ENCODE measurements around the gene GTF3A. TPM values are rescaled to one million over a fixed set of nuclear protein-coding genes. Genes with fewer than 3 reads are reported as not detected.

Gene GTF3A
- total RNA-seq, 4 donors from 2014 or later: 181 to 263 (median 206) TPM

- TF ChIP-seq CTCF (IDR thresholded peaks at IDR 0.05; ENCODE audit: low read depth): no peak
Measured at GRCh38 chr13:27470075-27470820, 45.8 kb downstream of the GTF3A start.

DNA sequence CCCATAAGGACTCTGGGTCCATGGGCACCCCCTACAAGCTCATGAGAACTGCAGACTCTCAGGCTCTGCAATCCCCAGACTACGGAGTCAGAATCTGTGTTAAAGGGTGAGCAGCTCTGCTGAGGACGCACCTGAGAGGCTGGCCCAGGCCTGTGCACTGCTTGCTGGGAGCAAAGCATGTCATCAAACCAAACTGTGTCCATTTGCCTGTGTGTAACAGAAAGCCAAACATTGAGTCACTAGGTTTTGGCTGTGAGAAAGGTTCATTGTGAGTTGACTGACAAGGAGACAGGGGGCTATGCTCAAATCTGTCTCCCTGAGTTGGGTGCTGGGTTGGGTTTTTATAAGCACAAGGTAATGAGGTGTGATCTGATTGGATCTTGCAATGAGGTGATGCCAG is 48.0 kb downstream of the GTF3A start:
- no peak for TF ChIP-seq CTCF (IDR thresholded peaks at IDR 0.05; ENCODE audit: low read depth)

DNA sequence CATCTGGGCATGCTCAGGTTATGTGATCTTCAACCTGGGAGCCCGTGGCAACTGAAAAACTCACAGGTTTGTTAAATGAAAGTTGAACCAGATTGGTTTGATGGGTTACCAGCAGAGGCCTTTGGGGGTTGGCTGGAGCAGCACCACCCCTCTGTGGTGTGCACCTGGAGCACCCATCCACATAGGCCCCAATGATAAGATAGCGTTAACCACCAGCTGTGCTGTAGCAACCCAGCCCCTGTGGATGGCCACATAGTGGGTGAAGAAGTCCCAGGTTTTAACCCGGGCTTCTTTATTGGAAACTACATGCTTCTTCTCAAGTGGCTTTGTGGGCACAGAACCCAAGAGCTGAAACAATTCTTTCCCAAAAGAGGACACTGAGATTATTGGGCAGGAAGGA is 48.5 kb downstream of the GTF3A start:
- no peak for TF ChIP-seq CTCF (IDR thresholded peaks at IDR 0.05; ENCODE audit: low read depth)

DNA sequence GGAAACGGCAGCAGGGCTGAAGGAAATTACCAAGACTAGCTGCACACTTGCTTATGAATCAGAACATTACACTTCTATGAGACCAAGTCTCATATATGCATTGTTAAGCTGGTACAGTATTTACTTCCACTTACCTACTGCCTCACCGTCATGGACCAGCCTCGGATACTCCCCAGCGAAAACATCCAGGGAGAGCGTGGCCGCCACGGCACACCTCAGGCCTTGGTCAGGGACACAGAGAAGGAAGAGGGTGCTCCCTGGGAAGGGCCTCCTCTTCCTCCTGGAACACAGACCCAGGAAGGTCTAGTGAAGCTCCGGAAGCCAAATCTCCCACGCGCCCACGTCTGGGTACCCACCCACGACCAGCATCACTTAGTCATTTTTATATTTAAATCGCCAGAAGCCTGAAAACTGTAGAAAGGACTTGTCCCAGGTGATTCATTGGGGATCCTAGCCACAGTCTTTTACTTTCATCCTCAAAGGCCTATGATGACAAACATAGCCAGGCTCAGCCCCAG is 50.4 kb downstream of the GTF3A start:
- no peak for TF ChIP-seq CTCF (IDR thresholded peaks at IDR 0.05; ENCODE audit: low read depth)

DNA sequence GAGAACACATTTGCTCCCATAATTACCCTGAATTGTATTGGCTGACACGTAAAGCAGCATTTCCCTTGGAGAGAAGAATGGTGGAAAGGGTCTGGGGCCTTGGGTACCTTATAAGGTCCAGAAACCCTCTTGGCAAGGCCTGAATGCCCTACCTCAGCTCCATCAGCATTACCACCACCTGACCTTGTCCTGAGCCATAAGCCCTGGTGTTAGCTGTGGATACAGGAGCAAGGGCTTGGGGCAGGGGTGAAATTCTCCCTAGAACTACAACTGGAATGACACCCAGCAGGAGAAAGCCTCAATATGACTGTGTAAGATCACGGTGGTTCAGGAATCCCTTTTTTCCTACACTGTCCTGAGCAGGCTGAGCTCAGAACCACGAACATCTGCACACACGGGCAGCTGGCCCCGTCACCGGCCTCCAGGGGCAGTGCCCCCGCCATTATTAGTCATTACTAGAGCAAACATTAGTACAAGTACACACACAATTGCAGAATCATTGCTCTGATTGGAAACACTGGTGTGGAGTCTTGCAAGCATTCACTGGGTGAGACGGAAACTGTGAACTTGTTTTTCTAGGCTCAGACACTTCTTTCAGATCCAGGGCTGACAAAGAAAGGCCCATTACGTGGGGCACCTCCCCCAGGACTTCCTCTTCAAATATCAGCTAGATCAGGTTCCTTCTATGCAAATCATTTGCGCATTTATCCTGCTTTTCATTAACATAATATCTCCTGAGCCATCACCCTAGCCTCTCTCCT is 52.7 kb downstream of the GTF3A start:
- TF ChIP-seq CTCF (IDR thresholded peaks at IDR 0.05; ENCODE audit: low read depth): no peak

- TF ChIP-seq CTCF (IDR thresholded peaks at IDR 0.05; ENCODE audit: low read depth): no peak
Measured at GRCh38 chr13:27481766-27482165, 57.3 kb downstream of the GTF3A start.

- no peak for TF ChIP-seq CTCF (IDR thresholded peaks at IDR 0.05; ENCODE audit: low read depth)
Measured at GRCh38 chr13:27482983-27483382, 58.6 kb downstream of the GTF3A start.
